Measurements from ENCODE around the gene CD55.

DNA sequence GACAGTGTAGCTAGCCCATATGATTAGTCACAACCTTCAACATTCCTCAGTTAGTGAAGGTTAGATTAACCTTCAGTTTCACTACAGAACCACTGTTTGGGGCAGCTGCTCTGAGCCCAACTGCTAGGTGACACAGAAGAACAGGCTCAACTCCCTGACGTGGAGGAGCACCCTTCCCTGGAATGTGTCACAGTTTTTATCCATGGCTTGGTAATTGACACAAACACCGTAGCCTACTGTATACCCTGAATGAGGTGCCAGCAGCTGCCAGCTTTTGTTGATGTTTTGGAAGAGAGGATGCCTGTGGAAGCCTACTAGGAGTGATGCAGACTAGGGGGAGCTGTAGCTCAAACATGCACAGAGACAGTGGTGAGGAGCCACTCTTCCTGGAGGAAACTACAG, 76.0 kb downstream of the CD55 start:
- TF ChIP-seq, protein P1, sequence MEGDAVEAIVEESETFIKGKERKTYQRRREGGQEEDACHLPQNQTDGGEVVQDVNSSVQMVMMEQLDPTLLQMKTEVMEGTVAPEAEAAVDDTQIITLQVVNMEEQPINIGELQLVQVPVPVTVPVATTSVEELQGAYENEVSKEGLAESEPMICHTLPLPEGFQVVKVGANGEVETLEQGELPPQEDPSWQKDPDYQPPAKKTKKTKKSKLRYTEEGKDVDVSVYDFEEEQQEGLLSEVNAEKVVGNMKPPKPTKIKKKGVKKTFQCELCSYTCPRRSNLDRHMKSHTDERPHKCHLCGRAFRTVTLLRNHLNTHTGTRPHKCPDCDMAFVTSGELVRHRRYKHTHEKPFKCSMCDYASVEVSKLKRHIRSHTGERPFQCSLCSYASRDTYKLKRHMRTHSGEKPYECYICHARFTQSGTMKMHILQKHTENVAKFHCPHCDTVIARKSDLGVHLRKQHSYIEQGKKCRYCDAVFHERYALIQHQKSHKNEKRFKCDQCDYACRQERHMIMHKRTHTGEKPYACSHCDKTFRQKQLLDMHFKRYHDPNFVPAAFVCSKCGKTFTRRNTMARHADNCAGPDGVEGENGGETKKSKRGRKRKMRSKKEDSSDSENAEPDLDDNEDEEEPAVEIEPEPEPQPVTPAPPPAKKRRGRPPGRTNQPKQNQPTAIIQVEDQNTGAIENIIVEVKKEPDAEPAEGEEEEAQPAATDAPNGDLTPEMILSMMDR (IDR thresholded peaks at IDR 0.05 in 2 of 3, conservative IDR thresholded peaks at IDR 0.05 in 1 of 3; ENCODE audit: borderline replicate concordance in 1 of 3, insufficient read depth in 1 of 3, low read depth in 2 of 3, low read length in 2 of 3): peak; percentile 5 to 16 (median 8); a peak in 1 of 6 replicates
- TF ChIP-seq, protein P2, sequence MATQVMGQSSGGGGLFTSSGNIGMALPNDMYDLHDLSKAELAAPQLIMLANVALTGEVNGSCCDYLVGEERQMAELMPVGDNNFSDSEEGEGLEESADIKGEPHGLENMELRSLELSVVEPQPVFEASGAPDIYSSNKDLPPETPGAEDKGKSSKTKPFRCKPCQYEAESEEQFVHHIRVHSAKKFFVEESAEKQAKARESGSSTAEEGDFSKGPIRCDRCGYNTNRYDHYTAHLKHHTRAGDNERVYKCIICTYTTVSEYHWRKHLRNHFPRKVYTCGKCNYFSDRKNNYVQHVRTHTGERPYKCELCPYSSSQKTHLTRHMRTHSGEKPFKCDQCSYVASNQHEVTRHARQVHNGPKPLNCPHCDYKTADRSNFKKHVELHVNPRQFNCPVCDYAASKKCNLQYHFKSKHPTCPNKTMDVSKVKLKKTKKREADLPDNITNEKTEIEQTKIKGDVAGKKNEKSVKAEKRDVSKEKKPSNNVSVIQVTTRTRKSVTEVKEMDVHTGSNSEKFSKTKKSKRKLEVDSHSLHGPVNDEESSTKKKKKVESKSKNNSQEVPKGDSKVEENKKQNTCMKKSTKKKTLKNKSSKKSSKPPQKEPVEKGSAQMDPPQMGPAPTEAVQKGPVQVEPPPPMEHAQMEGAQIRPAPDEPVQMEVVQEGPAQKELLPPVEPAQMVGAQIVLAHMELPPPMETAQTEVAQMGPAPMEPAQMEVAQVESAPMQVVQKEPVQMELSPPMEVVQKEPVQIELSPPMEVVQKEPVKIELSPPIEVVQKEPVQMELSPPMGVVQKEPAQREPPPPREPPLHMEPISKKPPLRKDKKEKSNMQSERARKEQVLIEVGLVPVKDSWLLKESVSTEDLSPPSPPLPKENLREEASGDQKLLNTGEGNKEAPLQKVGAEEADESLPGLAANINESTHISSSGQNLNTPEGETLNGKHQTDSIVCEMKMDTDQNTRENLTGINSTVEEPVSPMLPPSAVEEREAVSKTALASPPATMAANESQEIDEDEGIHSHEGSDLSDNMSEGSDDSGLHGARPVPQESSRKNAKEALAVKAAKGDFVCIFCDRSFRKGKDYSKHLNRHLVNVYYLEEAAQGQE (IDR thresholded peaks at IDR 0.05; ENCODE audit: low read depth): no peak
- no peak for TF ChIP-seq ZNF274 (IDR thresholded peaks at IDR 0.05; ENCODE audit: low read depth, low read length)
- TF ChIP-seq, protein P3, sequence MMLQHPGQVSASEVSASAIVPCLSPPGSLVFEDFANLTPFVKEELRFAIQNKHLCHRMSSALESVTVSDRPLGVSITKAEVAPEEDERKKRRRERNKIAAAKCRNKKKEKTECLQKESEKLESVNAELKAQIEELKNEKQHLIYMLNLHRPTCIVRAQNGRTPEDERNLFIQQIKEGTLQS (IDR thresholded peaks at IDR 0.05): no peak
- no peak for TF ChIP-seq POLR2A (IDR thresholded peaks at IDR 0.05; ENCODE audit: borderline replicate concordance, extremely low read depth, insufficient read depth, insufficient read length)
- no peak for TF ChIP-seq EZH2 (IDR thresholded peaks at IDR 0.05)
- 0 out of 2 replicates have a peak, but pooled peaks have one; percentile 17 for TF ChIP-seq RAD21 (IDR thresholded peaks at IDR 0.05; ENCODE audit: low read depth)
